NOMO-1 (cell line): ENCODE measurements around the gene NKX1-1.
"Not testable (repeated sequence)": the region's sequence is repeated elsewhere in the genome, so short reads cannot be mapped to it uniquely, and the experiment has no call there.

ENCODE experiments used
- DNase-seq, 2 experiments: peaks; one replicate each; lab custom pipeline; 2025; ENCODE audit not compliant: unreplicated experiment in 2 of 2; lab: John Stamatoyannopoulos, UW

The NKX1-1 gene

DNA sequence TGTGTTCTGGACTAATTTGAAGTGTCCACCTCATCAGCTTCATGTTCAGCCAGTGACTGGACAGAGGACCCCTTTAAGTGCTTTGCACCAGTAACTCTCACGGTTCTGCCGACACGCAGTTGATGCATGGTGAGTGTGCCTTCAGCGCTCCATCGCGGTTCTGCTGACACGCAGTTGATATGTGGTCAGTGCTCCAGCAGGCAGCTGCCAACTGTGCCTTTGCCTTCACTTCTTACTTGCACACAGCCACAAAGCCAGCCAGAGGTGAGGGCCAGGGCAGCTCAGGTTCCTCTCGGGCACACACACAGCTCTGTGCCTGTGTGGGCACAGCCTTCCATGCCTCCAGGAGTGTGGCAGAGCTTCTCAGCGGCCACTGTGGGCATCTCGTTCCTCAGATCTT lies 12.4 kb downstream of the NKX1-1 start:
- no peak for DNase-seq

DNA sequence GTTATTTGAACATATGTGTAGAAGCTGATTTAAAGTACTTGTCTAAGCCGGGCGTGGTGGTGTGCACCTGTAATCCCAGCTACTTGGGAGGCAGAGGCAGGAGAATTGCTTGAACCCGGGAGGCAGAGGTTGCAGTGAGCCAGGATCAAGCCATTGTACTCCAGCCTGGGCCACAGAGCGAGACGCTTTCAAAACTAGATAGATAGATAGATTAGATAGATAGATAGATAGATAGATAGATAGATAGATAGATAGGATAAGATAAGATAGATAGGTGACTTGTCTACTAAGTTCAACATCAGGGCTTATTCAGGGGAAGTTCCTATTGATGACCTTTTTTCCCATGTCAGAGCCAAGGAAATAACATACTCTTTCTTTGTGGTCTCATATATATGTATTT lies 12.9 kb downstream of the NKX1-1 start:
- DNase-seq = not testable (repeated sequence)

DNA sequence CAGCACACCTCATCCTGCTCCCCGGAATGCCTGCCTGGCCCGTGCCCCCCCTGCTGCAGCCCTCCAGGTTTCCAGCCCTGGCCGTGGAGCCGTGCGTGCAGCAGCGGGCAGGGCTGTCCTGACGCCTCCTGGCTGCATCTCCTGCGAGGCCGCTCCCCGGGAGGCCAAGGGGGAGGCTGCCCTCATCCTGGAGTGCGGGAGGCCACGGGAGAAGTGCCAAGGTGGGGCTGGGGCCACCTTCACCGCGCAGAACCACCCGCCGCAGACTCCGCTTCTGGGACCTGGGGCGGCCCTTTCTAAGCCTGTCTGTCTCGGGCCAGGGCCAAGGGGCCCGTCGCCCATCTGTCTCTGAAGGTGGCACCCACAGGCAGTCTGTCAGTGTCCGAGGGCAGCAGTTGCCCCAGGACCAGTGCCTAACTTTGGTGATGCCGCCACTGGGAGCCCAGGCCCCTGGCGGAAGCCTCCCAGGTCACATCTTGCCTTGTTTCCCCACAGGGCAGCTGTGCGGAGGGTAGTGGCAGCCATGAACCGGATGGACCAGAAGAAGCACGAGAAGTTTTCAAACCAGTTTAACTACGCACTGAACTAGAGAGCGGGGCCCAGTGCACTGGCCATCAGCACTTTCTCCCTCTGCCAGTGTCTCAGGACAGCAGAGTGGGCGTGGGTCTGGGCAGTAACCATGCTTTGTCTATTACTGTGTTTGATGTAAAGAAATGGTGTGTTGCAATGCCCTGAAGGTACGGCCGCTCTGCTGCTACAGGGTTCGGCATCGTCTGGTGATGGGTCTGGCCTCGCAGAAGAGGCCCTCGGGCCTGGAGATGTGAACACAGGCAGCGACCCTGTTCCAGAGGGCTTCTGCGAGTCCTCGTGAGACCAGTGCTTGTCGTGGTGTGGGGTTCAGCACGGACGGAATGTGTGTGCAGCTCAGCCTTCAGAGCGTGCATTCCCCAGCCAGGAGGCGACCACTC lies 20.6 kb downstream of the NKX1-1 start:
- no peak for DNase-seq

DNA sequence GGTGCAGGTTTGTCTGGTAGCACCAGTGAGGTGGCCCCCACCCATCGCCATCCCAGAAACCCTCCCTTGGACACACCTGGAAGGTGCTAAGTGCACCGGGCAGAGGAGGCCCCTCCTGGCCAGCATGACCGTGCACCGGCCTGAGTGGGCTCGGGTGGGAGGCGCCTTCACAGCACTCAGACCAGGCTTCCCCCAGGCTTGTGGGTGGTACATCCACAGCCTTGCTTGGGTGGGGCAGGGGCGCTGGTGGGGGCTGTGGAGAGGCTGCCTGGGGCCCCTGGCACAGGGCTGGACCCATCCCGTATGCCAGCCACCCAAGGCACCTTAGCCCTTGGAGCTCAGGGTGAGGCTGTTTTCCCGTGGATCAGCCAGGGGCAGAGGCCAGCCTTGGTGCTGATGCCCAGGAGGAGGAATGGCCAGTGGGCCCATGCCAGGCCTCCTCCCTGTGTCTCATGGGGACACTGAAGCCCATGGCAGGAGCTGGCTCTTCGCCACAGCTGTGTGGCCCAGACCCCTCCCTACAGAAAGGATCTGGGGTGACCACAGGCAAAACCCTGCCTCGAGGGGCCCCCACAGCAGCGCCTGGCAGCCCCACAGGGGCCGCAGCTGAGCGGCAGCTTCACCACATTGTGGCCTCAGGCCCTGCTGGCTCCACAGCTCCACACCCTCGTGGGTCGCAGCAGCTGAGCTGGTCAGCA lies 21.4 kb downstream of the NKX1-1 start:
- no peak for DNase-seq

DNA sequence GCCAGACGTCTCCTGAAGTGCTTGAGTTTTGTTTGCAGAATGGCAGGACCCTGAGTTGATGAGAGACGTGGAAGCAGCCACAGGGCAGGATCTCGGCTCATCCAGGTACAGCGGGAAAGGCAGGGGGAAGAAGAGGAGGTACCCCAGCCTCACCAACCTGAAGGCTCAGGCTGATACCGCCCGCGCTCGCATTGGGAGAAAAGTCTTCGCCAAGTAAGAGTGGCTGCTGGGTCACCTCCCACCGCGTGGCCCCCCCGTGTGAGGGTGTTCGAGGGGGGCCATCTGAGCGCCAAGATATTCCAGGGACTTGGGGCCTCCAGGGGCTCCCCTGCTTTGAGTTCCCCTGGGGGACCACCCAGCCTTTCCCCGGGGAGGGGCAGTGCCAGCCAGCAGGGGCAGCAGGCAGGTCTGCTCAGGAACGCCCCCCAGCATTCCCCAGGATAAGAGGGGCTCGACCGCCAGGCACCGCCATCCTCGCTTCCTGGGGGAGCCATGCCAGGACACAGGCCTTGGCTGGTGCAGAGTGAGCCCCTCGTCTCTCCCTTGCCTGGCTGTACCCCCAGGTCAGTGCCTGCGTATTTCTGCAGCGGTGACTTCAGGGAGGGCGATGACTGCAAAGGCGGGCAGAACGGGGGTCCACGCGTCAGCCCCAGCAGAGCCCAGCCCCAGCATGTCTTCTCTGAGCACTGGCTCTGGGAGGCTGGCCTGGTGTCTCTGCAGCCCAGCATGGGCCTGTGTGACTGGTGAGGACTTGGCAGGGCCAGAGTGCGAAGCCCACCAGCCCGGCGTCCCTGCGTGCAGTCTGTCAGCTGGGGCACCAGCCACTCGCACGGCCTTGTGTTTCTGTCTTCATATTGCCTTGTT lies 22.3 kb downstream of the NKX1-1 start:
- no peak for DNase-seq

DNA sequence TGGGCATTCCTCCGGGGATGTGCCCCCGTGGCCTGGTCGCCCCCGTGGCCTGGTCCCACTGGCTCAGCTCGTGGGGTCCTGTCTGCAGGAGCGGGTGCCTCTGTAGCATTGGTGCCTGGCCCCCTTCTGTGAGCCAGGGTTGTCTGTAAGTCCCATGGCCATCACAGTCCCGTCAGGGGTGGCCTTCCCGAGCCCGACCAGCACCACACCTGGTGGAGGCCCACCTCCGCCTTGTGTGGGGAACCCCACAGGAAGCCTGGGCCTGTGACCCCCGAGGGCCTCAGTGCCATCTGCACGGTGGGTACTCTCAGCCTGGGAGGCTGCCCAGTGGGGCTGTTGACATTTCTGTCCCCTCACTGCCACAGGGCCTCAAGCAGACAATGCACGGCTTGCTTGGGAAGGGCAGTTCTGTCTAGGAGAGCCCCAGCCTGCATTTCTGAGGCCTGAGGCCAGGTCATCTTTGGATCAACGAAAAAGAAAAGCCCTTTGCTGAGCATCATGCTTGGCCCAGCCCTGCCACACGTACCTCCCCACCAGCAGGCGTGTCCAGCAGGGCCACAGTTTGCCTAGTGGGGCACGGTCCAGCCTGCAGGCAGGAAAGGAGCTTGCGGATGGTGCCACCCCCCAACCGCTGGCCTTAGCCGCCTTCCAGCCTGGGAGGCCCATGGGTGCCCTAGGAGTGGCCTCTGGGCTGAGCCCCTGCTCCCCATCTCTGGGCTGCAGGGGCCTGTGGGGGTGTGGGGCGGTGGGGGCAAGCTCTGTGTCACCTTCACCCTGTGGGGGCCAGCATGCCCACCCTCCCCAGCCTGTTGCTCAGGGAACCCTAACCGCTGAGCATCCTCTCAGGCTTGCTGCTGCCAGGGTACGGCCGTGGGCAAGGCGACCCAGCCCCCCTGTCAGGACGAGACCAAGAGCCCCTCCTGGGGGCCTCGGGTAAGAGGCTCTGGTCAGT lies 23.2 kb downstream of the NKX1-1 start:
- DNase-seq = no peak

DNA sequence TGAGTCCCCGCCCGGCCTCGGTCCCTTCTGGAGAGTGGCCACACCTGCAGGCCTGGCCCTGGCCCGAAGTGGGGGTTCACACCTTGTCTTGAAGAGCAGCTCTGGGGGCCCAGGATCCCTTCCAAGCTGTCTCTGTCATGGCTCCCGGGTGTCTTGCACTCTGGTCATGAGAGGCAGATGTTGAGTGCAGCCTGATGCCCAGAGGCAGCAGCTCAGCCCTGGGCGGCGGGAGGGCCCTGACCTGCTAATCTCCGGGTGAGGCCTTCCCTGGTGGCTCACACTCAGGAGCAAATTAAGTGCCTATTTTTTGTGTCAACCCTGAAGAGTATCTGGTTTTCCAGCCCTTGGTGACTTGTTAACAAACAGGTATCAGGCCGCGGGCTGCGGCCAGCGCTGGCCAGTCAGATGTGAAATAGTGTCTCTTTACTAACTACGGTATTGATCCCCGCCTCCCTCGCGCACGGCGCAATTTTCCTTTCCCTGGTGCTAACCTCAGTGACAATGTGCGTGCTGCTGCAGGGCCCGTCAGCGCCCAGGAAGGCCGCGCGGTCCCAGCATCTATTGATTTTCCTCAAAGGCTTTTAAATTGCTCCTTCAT lies 24.2 kb downstream of the NKX1-1 start:
- no peak for DNase-seq

DNA sequence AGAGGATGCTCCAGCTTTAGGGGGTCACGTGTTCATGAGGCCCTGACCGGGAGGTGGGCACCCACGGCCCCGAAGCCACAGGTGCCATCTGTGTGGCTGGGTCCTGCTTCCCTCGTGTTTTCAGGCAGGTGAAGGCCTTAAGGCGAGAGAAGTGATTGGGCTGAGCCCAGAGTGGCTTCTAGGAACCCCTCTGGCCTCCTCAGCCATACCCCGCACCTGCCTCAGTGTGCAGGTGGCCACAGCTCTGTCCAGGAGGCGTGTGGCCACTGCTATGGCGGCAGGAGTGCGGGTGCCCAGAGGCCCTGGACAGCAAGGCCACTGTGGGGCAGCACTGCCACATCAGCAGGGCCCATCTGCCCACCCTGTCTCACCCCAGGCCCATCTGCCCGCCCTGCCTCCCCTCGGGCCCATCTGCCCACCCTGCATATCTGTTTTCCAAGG lies 25.0 kb downstream of the NKX1-1 start:
- no peak for DNase-seq

DNA sequence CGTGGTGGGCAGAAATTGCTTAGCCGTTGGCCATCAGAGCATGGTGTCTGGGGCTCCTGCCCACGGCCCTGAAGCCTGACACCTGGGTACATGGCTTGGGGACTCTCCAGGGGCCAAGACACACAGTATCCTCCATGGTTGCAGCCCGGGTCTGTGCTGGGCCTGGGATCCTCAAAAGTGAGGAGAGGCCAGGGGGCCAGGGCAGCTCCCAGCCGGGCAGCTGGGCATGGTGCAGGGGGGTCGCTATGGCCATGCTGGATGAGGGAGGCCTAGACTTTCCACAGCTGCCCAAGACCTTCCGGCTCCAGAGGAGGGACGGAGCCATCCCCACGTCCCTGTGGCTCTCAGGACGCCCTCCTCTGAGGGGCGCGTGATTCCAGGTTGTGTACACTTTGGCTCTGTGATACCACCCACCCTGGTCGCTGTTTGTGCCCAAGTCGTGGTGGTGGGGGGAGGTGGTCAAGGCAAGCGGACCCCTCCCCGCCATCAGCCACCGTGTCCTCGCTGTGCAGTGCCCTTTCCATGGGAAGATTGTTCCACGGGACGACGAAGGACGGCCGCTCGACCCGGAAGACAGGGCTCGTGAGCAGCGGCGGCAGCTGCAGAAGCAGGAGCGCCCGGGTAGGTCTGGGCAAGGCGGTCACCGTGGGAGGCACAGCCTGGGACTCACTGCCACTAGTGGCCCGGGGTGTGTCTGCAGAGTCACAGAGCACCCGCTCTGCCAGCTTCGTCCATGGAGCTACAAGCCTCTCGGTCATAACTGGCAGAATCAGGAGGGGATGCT lies 25.7 kb downstream of the NKX1-1 start:
- DNase-seq = no peak

DNA sequence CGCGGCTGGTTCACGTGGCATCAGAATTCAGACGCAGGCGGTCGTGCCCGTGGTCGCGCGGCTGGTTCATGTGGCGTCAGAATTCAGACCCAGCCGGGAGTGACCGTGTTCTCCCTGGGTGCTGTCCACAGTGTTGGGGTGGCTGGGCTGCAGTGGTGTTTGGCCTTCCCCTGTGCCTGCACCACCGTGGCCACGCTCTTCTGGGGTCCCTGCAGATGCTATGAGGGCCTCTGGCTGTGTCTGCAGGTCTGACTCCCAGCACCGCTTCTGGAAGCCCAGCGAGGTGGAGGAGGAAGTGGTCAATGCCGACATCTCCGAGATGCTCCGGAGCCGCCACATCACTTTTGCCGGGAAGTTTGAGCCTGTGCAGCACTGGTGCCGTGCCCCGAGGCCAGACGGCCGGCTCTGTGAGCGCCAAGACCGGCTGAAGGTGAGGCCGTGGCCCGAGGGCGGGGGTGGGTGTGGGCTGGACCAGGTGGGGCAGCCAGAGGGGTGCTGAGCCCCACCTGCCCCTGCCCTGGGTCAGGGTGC lies 26.4 kb downstream of the NKX1-1 start:
- DNase-seq = no peak

DNA sequence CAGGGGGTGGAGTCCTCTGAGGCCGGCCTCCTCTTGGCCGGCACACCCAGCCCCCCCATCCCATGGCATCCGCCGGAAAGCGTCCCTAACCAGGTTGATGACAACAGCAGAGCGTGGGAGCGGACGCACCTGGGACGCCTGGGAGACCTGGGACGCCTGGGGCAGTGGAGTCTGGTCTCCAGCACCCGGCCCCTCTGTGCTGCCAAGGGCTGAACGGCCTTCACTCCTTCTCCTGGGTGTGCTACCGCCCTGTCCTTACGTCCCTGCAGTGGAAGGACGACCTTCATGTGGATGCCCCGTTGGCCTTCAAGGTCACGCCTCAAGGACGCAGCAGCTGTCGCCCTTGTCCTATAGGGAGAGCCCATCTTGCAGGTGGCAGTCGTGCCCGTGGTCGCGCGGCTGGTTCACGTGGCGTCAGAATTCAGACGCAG lies 26.9 kb downstream of the NKX1-1 start:
- DNase-seq = no peak

DNA sequence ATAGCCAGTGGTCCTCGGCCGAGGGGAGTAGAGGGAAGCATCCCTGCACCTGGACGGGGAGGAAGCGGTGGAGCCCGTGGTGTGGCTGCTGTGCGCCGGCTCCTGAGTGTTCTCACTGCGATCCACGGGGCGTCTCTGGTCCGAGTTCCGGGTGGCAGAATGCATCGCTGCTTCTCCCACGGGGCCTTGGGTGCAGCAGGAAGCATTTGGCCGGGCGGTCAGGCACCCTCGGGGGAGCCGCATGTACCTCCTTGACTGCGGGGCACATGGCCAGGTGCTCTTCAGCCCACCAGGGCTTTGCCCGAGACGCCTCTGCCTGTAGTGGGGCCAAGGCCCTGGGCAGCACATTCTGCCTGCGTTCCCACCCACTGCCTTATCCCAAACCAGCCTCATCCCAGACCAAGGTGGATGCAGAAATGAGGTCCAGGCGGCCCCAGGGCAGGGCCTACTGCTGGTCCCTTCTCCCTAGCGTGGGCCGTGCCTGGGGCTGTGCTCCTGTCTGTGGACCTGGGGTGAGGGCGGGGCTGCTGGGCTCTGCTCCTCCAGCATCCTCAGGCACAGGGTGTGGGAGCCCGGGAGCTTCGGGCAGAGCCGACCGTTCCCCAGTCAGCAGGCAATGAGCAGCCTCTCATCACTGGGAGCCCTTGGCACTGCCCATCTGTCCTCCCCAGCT lies 27.5 kb downstream of the NKX1-1 start:
- DNase-seq = no peak

DNA sequence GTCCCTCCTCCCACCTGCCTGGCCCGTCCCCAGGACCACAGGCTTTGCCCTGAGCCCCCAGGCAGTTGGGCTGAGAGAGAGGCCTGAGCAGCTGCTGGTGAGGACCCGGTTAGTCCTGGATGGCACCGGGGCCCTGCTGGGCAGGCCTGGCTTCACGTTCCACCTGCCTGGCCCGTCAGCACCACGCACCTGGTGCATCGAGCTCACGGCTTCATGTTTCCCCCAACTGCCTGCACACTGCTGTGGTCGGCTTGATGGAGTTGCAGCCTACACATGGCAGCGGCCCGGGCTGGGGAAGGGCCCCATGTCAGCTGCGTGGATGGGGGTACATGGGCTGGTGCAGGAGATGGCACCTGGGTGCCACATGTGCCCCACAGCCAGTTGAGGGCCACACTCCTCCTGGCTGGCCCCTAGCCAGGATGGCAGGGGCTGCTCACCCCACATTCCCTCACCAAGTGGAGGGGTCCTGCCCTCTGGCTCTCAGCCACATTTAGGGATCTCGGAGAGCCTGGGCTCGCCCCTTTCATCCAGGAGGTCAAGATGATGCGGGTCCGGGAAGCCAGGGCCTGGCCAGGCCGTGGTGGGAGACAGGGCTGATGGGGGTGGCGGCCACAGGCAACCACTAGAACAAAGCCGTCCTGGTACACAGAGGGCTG lies 28.5 kb downstream of the NKX1-1 start:
- DNase-seq = no peak

DNA sequence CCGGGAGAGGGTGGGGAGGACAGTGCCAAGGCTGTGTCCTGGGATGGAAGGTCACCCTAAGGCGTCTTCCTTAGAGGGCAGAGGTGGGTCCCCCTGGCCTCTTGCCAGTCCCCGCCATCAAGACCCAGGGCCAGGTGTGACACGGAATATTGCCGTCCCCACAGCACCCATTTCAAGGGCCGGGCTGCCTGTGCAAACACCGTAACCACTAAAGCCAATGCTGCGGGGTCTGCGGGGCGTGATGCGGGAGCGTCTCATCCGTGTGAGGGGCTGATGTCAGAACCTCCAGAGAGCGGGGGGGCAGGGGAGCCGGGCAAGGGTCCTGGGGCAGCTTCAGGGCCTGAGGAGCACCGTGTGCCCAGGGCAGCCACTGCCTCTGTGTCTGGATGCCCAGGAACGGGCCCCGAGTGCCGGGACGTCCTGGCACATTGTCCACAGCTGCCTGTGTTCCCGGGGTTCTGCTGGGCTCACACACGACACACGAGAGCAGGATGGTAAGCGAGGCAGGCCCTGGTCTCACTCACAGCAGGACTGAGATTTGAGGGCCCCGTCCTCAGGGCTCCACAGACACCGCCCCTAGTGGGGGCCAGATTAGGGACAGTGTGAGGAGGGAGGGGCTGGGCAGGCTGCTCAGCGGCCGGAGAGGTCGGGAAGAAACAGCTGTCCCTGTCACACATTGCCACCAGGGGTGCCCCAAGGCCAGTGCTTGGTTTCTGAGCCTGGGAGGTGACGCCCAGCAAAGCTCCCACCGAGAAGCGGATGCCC lies 29.2 kb downstream of the NKX1-1 start:
- DNase-seq = no peak

DNA sequence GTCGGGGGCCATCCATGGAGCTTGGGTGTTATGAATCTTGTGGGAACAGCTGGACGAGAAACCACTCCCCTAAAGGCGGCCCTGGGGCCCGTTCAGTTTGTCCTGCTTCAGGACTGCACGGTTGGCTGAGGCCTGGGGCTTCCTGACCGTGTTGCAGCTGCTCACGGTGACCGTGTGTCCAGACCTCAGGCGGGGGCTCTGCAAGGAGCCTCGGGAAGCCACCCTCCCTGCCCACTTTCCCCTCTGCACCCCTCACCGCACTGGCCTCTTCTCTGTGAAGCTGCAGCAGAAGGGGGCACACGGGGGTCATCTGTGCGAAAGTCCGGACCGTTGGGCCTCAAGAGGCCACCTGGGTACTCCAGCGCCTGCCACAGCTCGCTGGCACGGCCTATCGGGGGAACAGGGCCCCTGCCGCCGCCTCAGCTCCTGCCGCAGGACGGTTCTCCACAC lies 29.8 kb downstream of the NKX1-1 start:
- no peak for DNase-seq

DNA sequence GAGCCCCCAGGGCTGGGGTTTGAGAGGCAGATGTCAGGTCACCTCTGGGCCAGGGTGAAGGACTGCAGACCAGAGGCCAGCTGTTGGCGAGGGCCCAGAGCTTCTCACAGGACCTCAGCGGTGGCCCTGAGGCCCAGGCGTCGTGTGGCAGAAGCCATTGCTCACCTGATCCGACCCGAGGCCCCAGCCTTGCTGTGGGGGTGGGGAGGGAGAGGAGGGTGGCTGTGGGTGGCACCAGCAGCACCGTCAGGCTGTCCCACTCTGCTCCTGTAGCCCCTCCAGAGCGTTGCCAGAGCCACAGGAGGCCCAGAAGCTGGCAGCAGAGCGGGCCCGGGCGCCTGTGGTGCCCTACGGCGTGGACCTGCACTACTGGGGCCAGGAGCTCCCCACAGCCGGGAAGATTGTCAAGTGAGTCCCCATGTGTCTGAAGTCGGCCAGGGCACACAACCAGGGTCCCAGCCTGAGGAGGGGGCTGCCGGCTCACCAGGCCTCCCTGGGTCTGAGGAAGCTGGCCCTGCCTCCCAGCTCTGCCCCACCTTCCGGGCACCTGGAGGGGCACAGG lies 30.4 kb downstream of the NKX1-1 start:
- no peak for DNase-seq
